HEK293 (cell line): ENCODE results near the gene GALNT10.

Experiments used
- GFI1B ChIP-seq: fragments of 450-650 bp; formaldehyde crosslinking; IDR thresholded peaks from 2 replicates; pipeline ENCODE4 v1.5.1; 2016; ENCODE audit warnings: missing biosample characterization, missing genetic modification characterization
- ZNF140 ChIP-seq: fragments of 450-650 bp; formaldehyde crosslinking; IDR thresholded peaks from 2 replicates; pipeline ENCODE4 v1.5.1; 2016; ENCODE audit warnings: missing biosample characterization, missing genetic modification characterization
- ZNF211 ChIP-seq: fragments of 450-650 bp; formaldehyde crosslinking; IDR thresholded peaks from 2 replicates; pipeline ENCODE4 v1.5.1; 2016; ENCODE audit warnings: low read depth, missing biosample characterization, missing genetic modification characterization
- ZNF658 ChIP-seq: fragments of 450-650 bp; formaldehyde crosslinking; IDR thresholded peaks from 2 replicates; pipeline ENCODE4; 2016; ENCODE audit warnings: missing biosample characterization, missing genetic modification characterization
- TF ChIP-seq, protein P1 (sequence below): fragments of 450-650 bp; formaldehyde crosslinking; IDR thresholded peaks from 2 replicates; pipeline ENCODE4 v1.5.1; 2016; ENCODE audit warnings: missing biosample characterization, missing genetic modification characterization
- TF ChIP-seq, protein P2 (sequence below): IDR thresholded peaks from 2 replicates; pipeline ENCODE4 v1.6.1; 2011; ENCODE audit warnings: mild to moderate bottlenecking, low read depth, low read length, borderline replicate concordance

DNA sequence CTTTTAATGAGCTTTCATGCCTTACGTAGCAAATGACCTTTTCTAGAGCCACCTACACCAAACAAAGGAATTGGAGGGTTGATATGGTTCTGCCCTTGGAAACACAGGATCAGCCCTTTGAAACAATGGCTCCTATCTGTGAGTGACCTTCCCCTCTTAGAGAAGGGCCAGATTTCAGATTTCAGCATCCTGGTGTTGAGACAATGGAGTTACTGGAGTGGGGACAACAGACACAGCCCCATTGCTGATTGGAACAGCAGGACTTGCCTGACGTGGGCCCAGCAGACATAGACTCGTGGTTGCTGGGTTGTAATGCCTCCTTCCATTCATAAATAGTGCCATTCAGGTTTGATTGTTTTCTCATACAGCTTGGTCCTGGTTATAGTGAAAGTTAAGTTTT is 96.0 kb downstream of the GALNT10 start:
- TF ChIP-seq, protein P1, sequence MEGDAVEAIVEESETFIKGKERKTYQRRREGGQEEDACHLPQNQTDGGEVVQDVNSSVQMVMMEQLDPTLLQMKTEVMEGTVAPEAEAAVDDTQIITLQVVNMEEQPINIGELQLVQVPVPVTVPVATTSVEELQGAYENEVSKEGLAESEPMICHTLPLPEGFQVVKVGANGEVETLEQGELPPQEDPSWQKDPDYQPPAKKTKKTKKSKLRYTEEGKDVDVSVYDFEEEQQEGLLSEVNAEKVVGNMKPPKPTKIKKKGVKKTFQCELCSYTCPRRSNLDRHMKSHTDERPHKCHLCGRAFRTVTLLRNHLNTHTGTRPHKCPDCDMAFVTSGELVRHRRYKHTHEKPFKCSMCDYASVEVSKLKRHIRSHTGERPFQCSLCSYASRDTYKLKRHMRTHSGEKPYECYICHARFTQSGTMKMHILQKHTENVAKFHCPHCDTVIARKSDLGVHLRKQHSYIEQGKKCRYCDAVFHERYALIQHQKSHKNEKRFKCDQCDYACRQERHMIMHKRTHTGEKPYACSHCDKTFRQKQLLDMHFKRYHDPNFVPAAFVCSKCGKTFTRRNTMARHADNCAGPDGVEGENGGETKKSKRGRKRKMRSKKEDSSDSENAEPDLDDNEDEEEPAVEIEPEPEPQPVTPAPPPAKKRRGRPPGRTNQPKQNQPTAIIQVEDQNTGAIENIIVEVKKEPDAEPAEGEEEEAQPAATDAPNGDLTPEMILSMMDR (tag by site-specific recombination), result no peak
- TF ChIP-seq ZNF211 (tag by site-specific recombination) (no peak), GFI1B (tag by site-specific recombination) (no peak), ZNF658 (tag by site-specific recombination) (no peak), ZNF140 (tag by site-specific recombination) (no peak)
- TF ChIP-seq, protein P2, sequence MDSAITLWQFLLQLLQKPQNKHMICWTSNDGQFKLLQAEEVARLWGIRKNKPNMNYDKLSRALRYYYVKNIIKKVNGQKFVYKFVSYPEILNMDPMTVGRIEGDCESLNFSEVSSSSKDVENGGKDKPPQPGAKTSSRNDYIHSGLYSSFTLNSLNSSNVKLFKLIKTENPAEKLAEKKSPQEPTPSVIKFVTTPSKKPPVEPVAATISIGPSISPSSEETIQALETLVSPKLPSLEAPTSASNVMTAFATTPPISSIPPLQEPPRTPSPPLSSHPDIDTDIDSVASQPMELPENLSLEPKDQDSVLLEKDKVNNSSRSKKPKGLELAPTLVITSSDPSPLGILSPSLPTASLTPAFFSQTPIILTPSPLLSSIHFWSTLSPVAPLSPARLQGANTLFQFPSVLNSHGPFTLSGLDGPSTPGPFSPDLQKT, result no peak
